Naive thymus-derived CD4-positive, alpha-beta T cell (primary cell): ENCODE results near the gene IGFL4. TPM values are rescaled to one million over a fixed set of nuclear protein-coding genes. Genes with fewer than 3 reads are reported as not detected.
A peak's percentile ranks its signal among the peaks of the same experiment; 100 is the strongest.
"Not testable (repeated sequence)": the region's sequence is repeated elsewhere in the genome, so short reads cannot be mapped to it uniquely, and the experiment has no call there.

Experiments used
- ATAC-seq: fragments of 150-1000 bp; cut with Tn5 transposase; 2 replicates; pipeline ENCODE4 v1.10.0; 2021; ENCODE audit warnings: mild to moderate bottlenecking, moderate library complexity
- CTCF ChIA-PET: fragments of 350-600 bp; sonication (Branson Sonifier 250); formaldehyde crosslinking; loops from one replicate; lab custom pipeline; 2021; ENCODE audit warnings: antibody characterized with exemption; lab: Charles Lee
- POLR2A ChIA-PET: fragments of 350-600 bp; sonication (Branson Sonifier 250); formaldehyde crosslinking; loops from one replicate; lab custom pipeline; 2021; ENCODE audit warnings: antibody characterized with exemption, inconsistent platforms; lab: Charles Lee
- DNase-seq, 9 donors: peaks; one replicate each; pipeline versions ENCODE4 v3.0.0 to v3.0.0-alpha.2; 2020 to 2022; ENCODE audit warnings: mixed read lengths in 1 of 9
- H3K27ac ChIP-seq: one replicate; pipeline ENCODE4 v1.7.0; 2013; ENCODE audit warnings: mild to moderate bottlenecking, low read depth, low read length, moderate library complexity
- H3K27me3 ChIP-seq, 2 donors: one replicate each; pipeline ENCODE4 v1.7.0; 2013; ENCODE audit warnings: low read length in 2 of 2, mild to moderate bottlenecking in 2 of 2, moderate library complexity in 2 of 2; ENCODE audit not compliant: control insufficient read depth in 2 of 2, insufficient read depth in 2 of 2
- H3K36me3 ChIP-seq, 3 experiments: 1 replicate in 2 of 3; 2 replicates in 1 of 3; pipeline ENCODE4 v1.7.0; 2013; ENCODE audit warnings: low read length in 3 of 3, mild to moderate bottlenecking in 3 of 3, moderate library complexity in 1 of 3; ENCODE audit not compliant: insufficient read depth in 3 of 3, control insufficient read depth in 2 of 3
- H3K4me1 ChIP-seq, 2 donors: one replicate each; pipeline ENCODE4 v1.7.0; 2013; ENCODE audit warnings: low read length in 2 of 2, mild to moderate bottlenecking in 2 of 2, moderate library complexity in 1 of 2; ENCODE audit not compliant: control insufficient read depth in 2 of 2, insufficient read depth in 2 of 2
- H3K4me3 ChIP-seq: 2 replicates; pipeline ENCODE4 v1.7.0; 2013; ENCODE audit warnings: mild to moderate bottlenecking, low read length
- H3K9me3 ChIP-seq, 3 experiments: 1 replicate in 2 of 3; 2 replicates in 1 of 3; pipeline ENCODE4 v1.7.0; 2013; ENCODE audit warnings: low read length in 3 of 3; ENCODE audit not compliant: control insufficient read depth in 2 of 3
- H3K27ac Mint-ChIP-seq, 9 donors: one replicate each; pipeline ENCODE4 v1.8.0; 2020 to 2022; ENCODE audit warnings: mixed read lengths in 9 of 9, mild to moderate bottlenecking in 8 of 9, moderate library complexity in 5 of 9, inconsistent platforms in 2 of 9
- H3K27me3 Mint-ChIP-seq, 5 donors: one replicate each; pipeline ENCODE4 v1.8.0; 2021 to 2022; ENCODE audit warnings: mixed read lengths in 5 of 5, mild to moderate bottlenecking in 1 of 5
- H3K36me3 Mint-ChIP-seq, 5 donors: one replicate each; pipeline ENCODE4 v1.8.0; 2020 to 2022; ENCODE audit warnings: mixed read lengths in 5 of 5, mild to moderate bottlenecking in 3 of 5, inconsistent platforms in 1 of 5
- H3K4me1 Mint-ChIP-seq, 7 donors: one replicate each; pipeline ENCODE4 v1.8.0; 2020 to 2022; ENCODE audit warnings: mixed read lengths in 7 of 7, mild to moderate bottlenecking in 3 of 7, inconsistent platforms in 1 of 7
- H3K4me3 Mint-ChIP-seq, 10 donors: one replicate each; pipeline ENCODE4 v1.8.0; 2020 to 2022; ENCODE audit warnings: mild to moderate bottlenecking in 10 of 10, mixed read lengths in 10 of 10, moderate library complexity in 6 of 10, inconsistent platforms in 2 of 10
- H3K9me3 Mint-ChIP-seq, 11 donors: one replicate each; pipeline ENCODE4 v1.8.0; 2020 to 2022; ENCODE audit warnings: mixed read lengths in 11 of 11, mild to moderate bottlenecking in 4 of 11, inconsistent platforms in 1 of 11, moderate library complexity in 1 of 11
- intact Hi-C, 2 donors: fragments of 100-400 bp; cut with micrococcal nuclease; formaldehyde crosslinking; loops; one replicate each; pipeline ENCODE4 v1.15.1; 2023
- polyA plus RNA-seq, 2 donors: library from polyadenylated mRNA; unstranded; fragments of 300-500 nt; fragmentation: Illumina TruSeq; gene quantifications; one replicate each; pipeline ENCODE4 v1.2.3, GENCODE V29; 2021
- total RNA-seq, 6 experiments: library from RNA in 5 of 6; stranded (reverse) in 5 of 6; gene quantifications; 1 replicate in 5 of 6; 2 replicates in 1 of 6; pipeline ENCODE4 v1.2.3 and lab custom pipeline; 2021 to 2026

IGFL4 gene
- total and polyA plus RNA-seq, 7 experiments from 2014 or later = not detected

- no peaks in the 10 kb centered on the region for H3K36me3 ChIP-seq
- H3K27ac ChIP-seq = no peak overlapping the region
- intact Hi-C loops = loop anchor here in 1 of 2 donors (1.0 kb wide), 2 partner anchors 107 to 183 kb away; no protein-coding TSS in a partner anchor
- H3K9me3 ChIP-seq = peaks cover 0 to 33% (median 0%) of the 10 kb centered on the region in 3 experiments
- CTCF ChIA-PET = interaction anchor here (0.6 kb wide), 1 partner anchor 741 kb away, joined by 4 read pairs; no protein-coding TSS in a partner anchor
- no peak overlapping the region for H3K27ac Mint-ChIP-seq
- H3K9me3 Mint-ChIP-seq = peaks cover 12 to 77% (median 32%) of the 10 kb centered on the region in 11 donors
- H3K36me3 Mint-ChIP-seq = peaks cover 3 to 18% (median 5%) of the 10 kb centered on the region in 5 donors
- peaks cover 0 to 12% of the 10 kb centered on the region in 2 donors for H3K27me3 ChIP-seq
- H3K4me3 ChIP-seq = no peak overlapping the region
- POLR2A ChIA-PET = no interaction called here
- peaks cover 0 to 9% (median 4%) of the 10 kb centered on the region in 7 donors for H3K4me1 Mint-ChIP-seq
- ATAC-seq (no peak), DNase-seq (peak in 2 of 9 donors; percentile 7 to 19)
- no peak overlapping the region for H3K4me3 Mint-ChIP-seq
- H3K4me1 ChIP-seq = no peaks in the 10 kb centered on the region
- peaks cover 61 to 86% (median 71%) of the 10 kb centered on the region in 5 donors for H3K27me3 Mint-ChIP-seq
These were observed 41.3 kb upstream of the IGFL4 start for GRCh38 chr19:46081928-46082727.

- H3K36me3 Mint-ChIP-seq = peaks cover 1 to 17% (median 4%) of the 10 kb centered on the region in 5 donors
- CTCF ChIA-PET = no interaction called here
- Histone ChIP-seq H3K4me1 (no peaks in the 10 kb centered on the region), H3K27me3 (peaks cover 0 to 12% of the 10 kb centered on the region in 2 donors), H3K36me3 (no peaks in the 10 kb centered on the region), H3K27ac (no peak overlapping the region), H3K4me3 (no peak overlapping the region), H3K9me3 (peaks cover 0 to 18% (median 0%) of the 10 kb centered on the region in 3 experiments)
- peaks cover 5 to 61% (median 20%) of the 10 kb centered on the region in 11 donors for H3K9me3 Mint-ChIP-seq
- DNase-seq (no peak), ATAC-seq (no peak)
- H3K4me3 Mint-ChIP-seq = no peak overlapping the region
- POLR2A ChIA-PET = no interaction called here
- no peak overlapping the region for H3K27ac Mint-ChIP-seq
- intact Hi-C loops = no loop called here
- peaks cover 72 to 93% (median 86%) of the 10 kb centered on the region in 5 donors for H3K27me3 Mint-ChIP-seq
- H3K4me1 Mint-ChIP-seq = peaks cover 3 to 15% (median 9%) of the 10 kb centered on the region in 7 donors
These were observed 39.8 kb upstream of the IGFL4 start for GRCh38 chr19:46080561-46080960.

DNA sequence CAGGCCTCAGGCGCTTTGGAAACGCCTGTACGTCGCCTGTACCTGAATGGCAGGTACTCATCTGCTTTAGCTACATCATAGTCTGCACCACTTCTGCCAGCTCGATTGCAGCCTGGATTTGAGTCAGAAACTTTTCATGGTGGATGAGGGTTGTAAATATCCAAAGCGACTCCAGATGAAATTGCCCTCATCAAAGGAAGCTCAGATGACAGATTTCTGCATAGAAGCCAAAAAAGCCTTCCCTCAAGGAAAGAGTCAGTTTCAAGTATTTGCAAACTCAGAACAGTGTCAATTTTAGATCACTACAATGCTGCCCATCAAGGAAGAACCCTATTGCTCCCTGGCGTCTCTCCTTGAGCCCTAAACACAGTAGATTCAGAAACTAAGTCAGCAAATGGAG, 38.8 kb upstream of the IGFL4 start:
- peaks cover 0 to 8% (median 0%) of the 10 kb centered on the region in 5 donors for H3K36me3 Mint-ChIP-seq
- POLR2A ChIA-PET = no interaction called here
- peaks cover 3 to 15% (median 9%) of the 10 kb centered on the region in 7 donors for H3K4me1 Mint-ChIP-seq
- no peaks in the 10 kb centered on the region for H3K36me3 ChIP-seq
- no peak for DNase-seq
- no peak overlapping the region for H3K27ac ChIP-seq
- no peaks in the 10 kb centered on the region for H3K4me1 ChIP-seq
- intact Hi-C loops = loop anchor here in 1 of 2 donors (5.0 kb wide), 1 partner anchor 408 kb away; no protein-coding TSS in a partner anchor
- no peak overlapping the region for H3K27ac Mint-ChIP-seq
- ATAC-seq = no peak
- CTCF ChIA-PET = no interaction called here
- peaks cover 73 to 88% (median 86%) of the 10 kb centered on the region in 5 donors for H3K27me3 Mint-ChIP-seq
- peaks cover 0 to 51% (median 11%) of the 10 kb centered on the region in 11 donors for H3K9me3 Mint-ChIP-seq
- H3K9me3 ChIP-seq = peaks cover 0 to 10% (median 0%) of the 10 kb centered on the region in 3 experiments
- peaks cover 0 to 12% of the 10 kb centered on the region in 2 donors for H3K27me3 ChIP-seq
- H3K4me3 Mint-ChIP-seq = no peak overlapping the region
- H3K4me3 ChIP-seq = no peak overlapping the region

DNA sequence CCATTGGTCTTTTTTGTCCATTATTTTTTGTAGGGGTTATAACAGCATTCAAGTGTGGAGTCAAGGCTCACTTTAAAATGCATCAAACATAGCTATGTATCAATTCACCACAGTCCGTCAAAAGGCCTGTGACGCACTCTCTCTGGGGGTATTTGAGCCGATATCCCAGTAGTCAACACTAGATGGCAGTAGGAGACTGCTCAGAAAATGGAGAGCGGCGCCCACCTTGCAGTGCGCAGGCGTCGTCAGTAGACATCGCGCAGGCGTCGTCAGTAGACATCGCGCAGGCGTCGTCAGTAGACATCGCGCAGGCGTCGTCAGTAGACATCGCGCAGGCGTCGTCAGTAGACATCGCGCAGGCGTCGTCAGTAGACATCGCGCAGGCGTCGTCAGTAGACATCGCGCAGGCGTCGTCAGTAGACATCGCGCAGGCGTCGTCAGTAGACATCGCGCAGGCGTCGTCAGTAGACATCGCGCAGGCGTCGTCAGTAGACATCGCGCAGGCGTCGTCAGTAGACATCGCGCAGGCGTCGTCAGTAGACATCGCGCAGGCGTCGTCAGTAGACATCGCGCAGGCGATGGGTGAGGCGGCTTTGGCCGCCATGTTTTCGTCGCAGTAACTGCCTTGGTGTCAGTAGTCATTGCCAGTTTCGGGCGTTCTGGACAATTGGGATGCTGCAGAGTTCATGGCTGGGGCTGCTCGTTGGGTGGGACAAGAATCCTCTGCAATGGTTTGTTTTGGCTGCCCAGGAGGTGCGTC, 38.0 kb upstream of the IGFL4 start:
- H3K4me1 ChIP-seq, H3K4me3 ChIP-seq, DNase-seq, H3K36me3 ChIP-seq, CTCF ChIA-PET, POLR2A ChIA-PET, H3K27ac ChIP-seq, H3K27ac Mint-ChIP-seq, H3K9me3 ChIP-seq, H3K4me3 Mint-ChIP-seq, H3K36me3 Mint-ChIP-seq: not testable (repeated sequence)
- peaks cover 69 to 83% (median 80%) of the 10 kb centered on the region in 5 donors for H3K27me3 Mint-ChIP-seq
- peak; percentile 37 for ATAC-seq
- peaks cover 0 to 12% of the 10 kb centered on the region in 2 donors for H3K27me3 ChIP-seq
- intact Hi-C loops = loop anchor here in 1 of 2 donors (5.0 kb wide), 1 partner anchor 409 kb away; no protein-coding TSS in a partner anchor
- H3K9me3 Mint-ChIP-seq = peaks cover 0 to 43% (median 10%) of the 10 kb centered on the region in 11 donors
- H3K4me1 Mint-ChIP-seq = peaks cover 3 to 15% (median 9%) of the 10 kb centered on the region in 7 donors

DNA sequence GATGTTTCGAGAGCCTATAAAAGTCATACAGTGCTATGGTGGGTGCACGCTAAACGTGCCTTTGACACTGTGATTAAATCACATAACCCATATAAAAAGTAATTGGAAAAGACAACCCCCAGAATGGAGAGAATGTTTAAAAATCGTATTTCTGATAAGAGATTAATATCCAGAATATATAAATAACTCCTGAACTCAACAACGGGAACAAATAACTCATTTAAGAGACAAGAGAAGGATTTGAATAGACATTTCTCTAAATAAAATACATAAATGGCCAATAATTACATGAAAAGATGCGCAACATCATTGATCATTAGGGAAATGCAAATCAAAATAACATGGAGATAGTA, 37.0 kb upstream of the IGFL4 start:
- no peak overlapping the region for H3K27ac ChIP-seq
- ATAC-seq (no peak), DNase-seq (no peak)
- Mint-ChIP-seq H3K36me3 (no peaks in the 10 kb centered on the region), H3K27me3 (peaks cover 72 to 85% (median 77%) of the 10 kb centered on the region in 5 donors), H3K4me3 (peak overlapping the region in 2 of 10 donors; percentile 56 to 61), H3K9me3 (peaks cover 0 to 36% (median 10%) of the 10 kb centered on the region in 11 donors), H3K4me1 (peaks cover 3 to 15% (median 9%) of the 10 kb centered on the region in 7 donors), H3K27ac (no peak overlapping the region)
- H3K27me3 ChIP-seq = peaks cover 0 to 12% of the 10 kb centered on the region in 2 donors
- intact Hi-C loops = loop anchor here in 1 of 2 donors (5.0 kb wide), 1 partner anchor 410 kb away; no protein-coding TSS in a partner anchor
- peaks cover 0 to 7% (median 0%) of the 10 kb centered on the region in 3 experiments for H3K9me3 ChIP-seq
- POLR2A ChIA-PET = no interaction called here
- H3K4me1 ChIP-seq = no peaks in the 10 kb centered on the region
- CTCF ChIA-PET = no interaction called here
- H3K36me3 ChIP-seq = no peaks in the 10 kb centered on the region
- H3K4me3 ChIP-seq = no peak overlapping the region
